ENCODE data around the gene RNF144A.

RNF144A gene

GRCh38 chr2:6927753-6928152 is 10.5 kb downstream of the RNF144A start:
- no peak for TF ChIP-seq CTCF (conservative IDR thresholded peaks at IDR 0.05; ENCODE audit: low read depth, low read length)
- no peak for DNase-seq (ENCODE audit: low read depth)
- H3K4me3 ChIP-seq (ENCODE audit: low read length) = no peak overlapping the region

GRCh38 chr2:6928452-6928851 is 11.2 kb downstream of the RNF144A start:
- TF ChIP-seq CTCF (conservative IDR thresholded peaks at IDR 0.05; ENCODE audit: low read depth, low read length) = no peak
- H3K4me3 ChIP-seq (ENCODE audit: low read length) = no peak overlapping the region
- no peak for DNase-seq (ENCODE audit: low read depth)

GRCh38 chr2:6929196-6929819 is 12.1 kb downstream of the RNF144A start:
- TF ChIP-seq CTCF (conservative IDR thresholded peaks at IDR 0.05; ENCODE audit: low read depth, low read length) = no peak
- DNase-seq (ENCODE audit: low read depth) = no peak
- no peak overlapping the region for H3K4me3 ChIP-seq (ENCODE audit: low read length)

GRCh38 chr2:6930923-6931647 is 13.9 kb downstream of the RNF144A start:
- no peak overlapping the region for H3K4me3 ChIP-seq (ENCODE audit: low read length)
- no peak for TF ChIP-seq CTCF (conservative IDR thresholded peaks at IDR 0.05; ENCODE audit: low read depth, low read length)
- DNase-seq (ENCODE audit: low read depth) = no peak

GRCh38 chr2:6931753-6932152 is 14.5 kb downstream of the RNF144A start:
- no peak for DNase-seq (ENCODE audit: low read depth)

GRCh38 chr2:6932206-6932605 is 15.0 kb downstream of the RNF144A start:
- no peak for TF ChIP-seq CTCF (conservative IDR thresholded peaks at IDR 0.05; ENCODE audit: low read depth, low read length)
- DNase-seq (ENCODE audit: low read depth) = no peak

More at GRCh38 chr2:6931753-6932152, 14.5 kb downstream of the RNF144A start:
- H3K4me3 ChIP-seq (ENCODE audit: low read length) = no peak overlapping the region
- TF ChIP-seq CTCF (conservative IDR thresholded peaks at IDR 0.05; ENCODE audit: low read depth, low read length) = no peak

GRCh38 chr2:6932828-6933227 is 15.6 kb downstream of the RNF144A start:
- H3K4me3 ChIP-seq (ENCODE audit: low read length) = no peak overlapping the region
- no peak for DNase-seq (ENCODE audit: low read depth)
- no peak for TF ChIP-seq CTCF (conservative IDR thresholded peaks at IDR 0.05; ENCODE audit: low read depth, low read length)

More at GRCh38 chr2:6932206-6932605, 15.0 kb downstream of the RNF144A start:
- no peak overlapping the region for H3K4me3 ChIP-seq (ENCODE audit: low read length)
